KBM-7 (cell line): ENCODE measurements around the gene WEE2.
"Not testable (repeated sequence)": the region's sequence is repeated elsewhere in the genome, so short reads cannot be mapped to it uniquely, and the experiment has no call there.

Experiments
- DNase-seq: peaks from one replicate; pipeline ENCODE4 v3.0.0-alpha.2; 2015
- in situ Hi-C: fragments of 300-500 bp; cut with MboI; formaldehyde crosslinking; loops from 2 replicates; pipeline ENCODE4 v1.14.3; 2020; ENCODE audit warnings: low sequenced_read_pairs, low pct_unique_long_range_greater_than_20kb, mixed read lengths

Gene WEE2

DNA sequence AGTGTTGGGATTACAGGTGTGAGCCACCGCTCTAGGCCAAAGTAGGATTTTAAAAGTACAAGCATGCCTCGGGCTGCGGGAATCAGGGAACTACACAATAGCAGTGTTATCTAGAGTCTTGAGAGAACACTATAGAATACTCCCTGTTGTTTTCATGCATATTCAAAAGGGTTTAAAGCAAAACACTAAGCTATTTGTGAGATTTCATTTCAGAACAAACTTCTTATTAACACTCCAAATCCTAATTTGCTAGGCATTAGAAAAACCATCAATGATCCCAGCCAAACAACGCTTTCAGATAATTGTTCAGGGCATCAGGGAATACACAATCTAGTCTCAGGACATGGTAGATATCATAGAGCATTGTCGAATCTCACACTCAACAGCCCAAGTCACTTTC, 20.1 kb upstream of the WEE2 start:
- in situ Hi-C loops: no loop called here
- no peak for DNase-seq

DNA sequence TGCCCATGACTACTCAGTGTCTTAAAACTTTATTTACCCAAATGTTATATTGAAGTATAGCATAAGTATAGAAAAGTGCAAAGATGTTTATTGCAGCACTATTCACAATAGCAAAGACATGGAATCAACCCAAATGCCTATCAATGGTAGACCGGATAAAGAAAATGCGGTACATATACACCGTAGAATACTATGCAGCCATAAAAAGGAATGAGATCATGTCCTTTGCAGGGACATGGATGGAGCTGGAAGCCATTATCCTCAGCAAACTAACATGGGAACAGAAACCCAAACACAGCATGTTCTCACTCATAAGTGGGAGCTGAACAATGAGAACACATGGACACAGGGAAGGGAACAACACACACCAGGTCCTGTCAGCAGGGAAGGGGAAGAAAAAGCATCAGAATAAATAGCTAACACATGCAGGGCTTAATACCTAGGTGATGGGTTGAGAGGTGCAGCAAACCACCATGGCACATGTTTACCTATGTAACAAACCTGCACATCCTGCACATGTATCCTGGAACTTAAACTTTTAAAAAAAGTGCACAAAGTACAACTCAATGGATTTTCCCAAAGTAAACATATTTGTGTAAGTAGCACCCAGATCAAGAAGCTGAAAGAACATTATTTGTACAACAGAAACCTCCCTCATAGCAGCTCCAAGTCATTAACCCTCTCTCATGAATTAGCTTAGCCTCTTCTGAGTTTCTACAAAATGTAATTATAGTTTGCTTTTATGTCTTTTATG, 18.9 kb upstream of the WEE2 start:
- DNase-seq, in situ Hi-C loops: not testable (repeated sequence)

DNA sequence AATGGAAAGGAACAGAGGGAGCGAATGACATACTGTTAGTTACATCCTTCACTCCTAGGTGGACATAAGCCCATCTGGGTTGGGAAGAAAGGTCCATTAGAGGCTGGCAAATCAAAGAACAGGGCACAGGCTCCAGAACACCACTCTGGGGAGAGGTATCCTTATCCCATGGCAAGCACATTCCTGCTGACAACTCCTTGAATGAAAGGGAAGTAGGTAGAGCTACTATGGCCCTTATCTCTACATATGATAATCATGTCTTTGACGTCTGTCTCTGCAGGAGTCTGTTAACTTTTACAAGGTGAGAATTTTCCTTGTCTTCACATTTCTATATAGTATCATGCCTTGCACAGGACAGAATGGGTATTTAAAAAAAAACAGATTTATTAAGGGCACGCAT, 16.6 kb upstream of the WEE2 start:
- DNase-seq: no peak
- in situ Hi-C loops: no loop called here

DNA sequence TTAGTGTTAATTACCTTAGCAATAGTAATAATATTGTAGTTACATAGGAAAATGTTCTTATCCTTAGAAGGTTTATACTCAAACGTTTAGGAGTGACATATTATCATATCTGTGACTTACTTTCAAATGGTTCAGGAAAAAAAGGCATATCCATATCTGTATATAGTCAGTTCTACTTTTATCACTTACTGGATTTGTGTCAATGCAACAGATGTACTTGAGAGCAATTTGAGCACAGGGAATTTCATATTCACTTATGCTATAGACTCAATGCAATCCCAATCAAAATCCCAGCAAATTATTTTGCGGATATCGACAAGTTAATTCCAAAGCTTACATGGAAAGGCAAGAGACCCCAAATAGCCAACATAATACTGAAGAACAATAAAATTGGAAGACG, 16.2 kb upstream of the WEE2 start:
- in situ Hi-C loops: no loop called here

DNA sequence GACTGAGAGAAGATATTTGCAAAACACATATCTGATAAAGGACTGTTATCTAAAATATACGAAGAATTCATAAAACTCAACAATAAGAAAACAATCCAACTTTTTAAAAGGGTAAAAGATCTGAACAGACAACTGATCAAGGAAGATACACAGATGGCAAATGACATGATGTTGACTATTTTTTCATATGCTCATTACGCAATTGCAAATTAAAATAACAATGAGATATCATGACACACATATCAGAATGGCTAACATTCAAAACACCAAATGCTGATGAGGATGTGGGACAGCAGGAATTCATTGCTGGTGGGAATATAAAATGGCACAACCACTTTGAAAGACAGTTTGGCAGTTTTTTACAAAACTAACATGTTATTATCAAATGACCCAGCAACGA, 15.1 kb upstream of the WEE2 start:
- in situ Hi-C loops: no loop called here
- DNase-seq: no peak

More for the DNA sequence above, 16.2 kb upstream of the WEE2 start:
- DNase-seq: no peak

DNA sequence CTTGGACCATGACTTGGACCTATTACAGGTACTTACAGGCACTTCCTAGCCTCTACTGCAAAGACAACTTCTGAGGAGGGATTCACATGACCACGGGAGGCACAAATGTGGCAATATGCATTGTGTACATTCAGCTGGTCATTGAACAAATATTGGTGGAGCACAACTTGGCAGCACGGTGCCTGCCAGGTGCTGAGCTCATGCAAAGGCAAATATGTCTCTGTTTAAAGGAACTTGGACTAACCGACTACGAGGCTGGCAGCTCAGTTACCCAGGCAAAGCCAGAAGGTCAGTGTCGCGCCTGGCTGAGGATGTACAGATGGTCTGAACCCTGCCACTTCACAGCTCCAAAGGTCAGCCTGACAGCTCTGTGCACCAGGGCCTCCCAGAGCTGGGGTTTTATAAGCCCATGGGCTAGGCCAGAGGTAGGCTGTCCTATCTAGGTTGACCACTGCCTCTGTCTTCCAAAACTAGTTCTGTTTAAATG, 12.3 kb upstream of the WEE2 start:
- DNase-seq: no peak

DNA sequence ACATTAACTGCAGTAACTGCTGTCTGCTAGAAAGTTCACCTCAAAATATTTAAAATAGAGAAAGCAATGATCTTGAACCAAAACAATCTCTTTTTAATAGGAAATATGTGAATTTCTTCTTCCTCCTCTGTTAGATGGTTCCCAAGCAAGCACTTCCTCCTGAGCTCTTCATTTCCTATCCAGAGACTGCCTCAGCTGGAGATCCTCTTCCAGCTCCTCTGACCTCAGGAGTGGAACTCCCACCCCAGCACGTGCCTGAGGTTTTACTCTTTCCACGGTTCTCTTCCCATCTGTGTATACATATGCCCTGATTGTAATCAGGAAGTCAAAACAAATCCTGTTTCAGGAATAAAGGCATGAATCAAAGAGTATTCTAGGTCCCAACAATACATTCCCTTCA, 11.8 kb upstream of the WEE2 start:
- in situ Hi-C loops: no loop called here
- DNase-seq: no peak

More for the DNA sequence above, 12.3 kb upstream of the WEE2 start:
- in situ Hi-C loops: no loop called here

DNA sequence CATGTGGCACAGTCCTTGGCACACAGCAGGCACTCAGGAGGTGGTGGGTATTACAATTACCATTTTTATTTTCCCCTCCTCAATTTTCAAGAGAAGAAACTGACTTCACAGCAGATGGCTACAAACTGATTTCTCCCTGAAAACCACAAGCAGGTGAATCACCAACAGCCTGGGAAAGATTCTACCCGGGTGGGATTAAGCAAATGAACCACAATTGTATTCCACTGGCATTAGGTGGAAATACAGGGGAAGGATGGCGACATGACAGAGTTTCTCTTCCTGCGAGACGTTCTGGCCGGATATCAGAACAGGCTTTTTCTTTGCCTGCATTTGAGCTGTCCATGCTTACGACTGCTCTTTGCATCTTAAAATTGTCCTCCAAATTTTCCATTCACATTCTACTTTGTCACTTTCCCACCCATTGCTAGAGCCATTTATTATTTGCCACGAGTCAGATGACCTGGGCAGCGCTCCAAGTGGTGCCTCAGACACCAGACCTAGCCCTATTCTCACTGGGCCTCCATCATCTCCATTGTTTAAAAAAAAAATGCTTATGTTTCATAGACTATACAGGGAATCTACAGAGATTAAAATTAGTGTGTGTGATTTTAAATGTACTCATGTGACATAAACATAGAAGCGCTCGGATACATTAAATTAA, 10.8 kb upstream of the WEE2 start:
- no peak for DNase-seq
- in situ Hi-C loops: no loop called here

DNA sequence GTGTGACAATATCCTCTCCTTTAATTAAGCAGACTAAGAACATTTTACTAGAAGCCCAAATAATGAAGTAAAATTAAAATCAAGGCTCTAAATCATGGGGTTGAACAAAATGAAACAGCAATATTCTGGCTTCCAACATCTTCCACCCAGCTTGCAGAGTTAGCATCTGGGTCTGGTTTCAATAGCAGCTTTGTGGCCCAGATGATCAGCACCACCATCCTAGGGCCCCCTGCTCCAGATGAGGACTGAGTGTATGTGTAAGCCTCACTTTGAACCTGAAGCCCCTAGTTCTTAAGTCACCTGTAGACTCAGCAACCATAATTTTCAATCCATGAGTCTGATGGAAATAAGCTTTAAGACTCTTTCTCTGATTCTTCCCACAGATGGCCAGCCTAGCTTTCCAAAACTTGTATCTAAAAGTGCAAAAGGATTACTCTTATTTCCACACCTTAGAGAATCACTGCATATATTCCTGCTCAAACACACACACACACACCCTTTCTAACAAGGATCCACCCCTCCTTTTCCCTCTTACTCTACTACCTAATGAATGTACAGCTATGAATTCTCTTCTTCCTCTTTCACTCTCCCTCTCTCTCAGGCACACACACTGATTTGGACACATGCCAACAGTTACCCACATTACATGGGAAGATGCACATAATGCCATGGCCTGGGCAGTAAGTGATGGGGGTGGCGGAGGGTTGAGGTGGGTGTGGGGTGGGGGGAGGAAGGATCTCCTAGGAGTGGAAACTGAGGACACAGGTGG, 9.7 kb upstream of the WEE2 start:
- in situ Hi-C loops: no loop called here
- peak; percentile 65 for DNase-seq

DNA sequence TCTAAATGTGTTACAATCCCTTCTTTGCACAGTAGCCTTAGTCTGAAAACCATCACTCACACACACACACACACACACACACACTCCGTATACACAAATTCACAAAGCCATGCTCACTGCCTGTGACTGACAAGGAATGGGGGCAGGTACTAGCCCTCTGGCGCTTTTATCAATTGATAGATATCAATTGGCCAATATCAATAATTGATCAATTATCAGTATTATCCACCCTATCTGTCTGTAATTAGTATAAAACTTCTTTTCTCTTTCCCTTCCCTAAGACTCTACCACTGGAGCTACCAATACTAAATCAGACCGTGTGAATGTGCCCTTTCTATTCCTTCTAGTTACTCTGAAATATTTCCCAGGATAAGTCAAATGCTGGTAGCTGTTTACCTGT, 8.3 kb upstream of the WEE2 start:
- in situ Hi-C loops: no loop called here
- DNase-seq: no peak

DNA sequence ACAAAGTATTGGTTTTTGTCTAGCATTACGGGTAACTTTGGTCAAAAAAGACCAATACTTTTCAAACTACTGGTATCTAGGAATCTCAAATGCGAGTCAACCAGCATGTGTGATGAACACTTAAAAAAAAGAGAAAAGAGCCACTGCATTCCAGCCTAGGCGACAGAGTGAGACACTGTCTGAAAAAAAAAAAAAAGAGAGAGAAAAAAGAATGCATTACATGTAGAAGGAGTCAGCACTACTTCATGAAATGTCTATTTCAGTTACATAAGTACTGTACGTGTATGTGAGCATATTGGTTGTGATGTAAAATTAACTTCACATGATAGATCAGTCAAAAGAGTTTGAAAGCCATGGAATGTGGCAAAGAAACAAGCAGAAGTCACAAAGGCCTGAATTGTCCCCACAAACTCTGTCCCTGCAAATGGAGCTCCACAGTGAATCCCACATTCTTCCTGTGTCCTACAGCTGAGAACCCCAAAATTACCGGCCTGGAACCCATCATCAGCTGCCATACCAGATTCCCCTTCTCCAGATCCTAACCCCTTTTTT, 7.8 kb upstream of the WEE2 start:
- in situ Hi-C loops: no loop called here
- DNase-seq: no peak

DNA sequence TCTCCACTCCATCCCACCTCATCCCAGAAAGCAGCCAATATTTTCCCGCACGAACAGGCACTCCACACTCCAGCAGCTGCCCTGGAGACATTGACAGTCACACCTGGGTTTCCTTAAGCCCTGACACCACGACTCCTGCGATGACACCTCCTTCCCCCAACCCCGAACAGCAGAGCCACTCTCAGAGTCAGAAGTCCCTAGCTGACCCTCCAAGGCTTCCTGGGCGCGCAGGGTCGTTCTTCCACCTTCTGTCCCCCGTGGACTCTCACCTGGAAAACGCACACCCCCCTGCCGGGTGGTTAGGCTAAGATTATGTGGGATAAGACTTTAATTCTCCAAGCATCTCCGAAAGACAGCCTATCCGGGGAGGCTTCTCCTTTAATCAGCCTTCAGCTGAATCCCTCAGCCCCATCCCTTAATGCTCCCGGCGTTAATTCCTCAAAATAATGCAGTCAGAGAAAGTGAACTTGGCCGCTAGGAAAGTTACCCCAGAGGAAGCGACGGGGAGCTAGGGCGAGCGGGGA, 7.2 kb upstream of the WEE2 start:
- no peak for DNase-seq
- in situ Hi-C loops: no loop called here

DNA sequence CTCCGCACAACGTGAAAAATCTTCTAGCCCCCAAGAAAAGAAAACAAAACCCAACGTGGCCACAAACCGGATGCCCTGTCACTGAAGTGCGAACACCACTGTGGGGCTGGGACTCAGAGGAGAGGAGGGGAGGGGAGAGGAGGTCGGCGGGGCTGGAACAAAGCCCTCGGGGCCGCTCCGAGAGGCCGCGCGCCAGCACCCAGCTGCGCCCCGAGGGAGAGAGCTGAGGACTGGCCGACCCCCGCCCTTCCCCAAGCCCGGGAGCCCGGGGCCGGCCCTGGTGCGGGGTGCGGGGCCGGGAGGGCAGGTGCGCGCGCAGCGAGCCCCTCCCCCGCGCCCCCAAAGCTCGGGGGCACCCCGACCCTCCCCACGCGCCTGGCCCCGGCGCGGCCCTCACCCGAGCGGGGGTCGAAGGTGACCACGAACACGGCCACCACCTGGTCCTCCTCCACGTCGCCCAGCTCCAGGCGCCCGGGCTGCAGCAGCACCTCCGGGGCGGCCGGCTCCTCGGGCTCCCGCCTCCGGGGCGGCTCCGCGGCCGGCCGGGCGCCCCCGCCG, 6.6 kb upstream of the WEE2 start:
- peak; percentile 48 for DNase-seq

DNA sequence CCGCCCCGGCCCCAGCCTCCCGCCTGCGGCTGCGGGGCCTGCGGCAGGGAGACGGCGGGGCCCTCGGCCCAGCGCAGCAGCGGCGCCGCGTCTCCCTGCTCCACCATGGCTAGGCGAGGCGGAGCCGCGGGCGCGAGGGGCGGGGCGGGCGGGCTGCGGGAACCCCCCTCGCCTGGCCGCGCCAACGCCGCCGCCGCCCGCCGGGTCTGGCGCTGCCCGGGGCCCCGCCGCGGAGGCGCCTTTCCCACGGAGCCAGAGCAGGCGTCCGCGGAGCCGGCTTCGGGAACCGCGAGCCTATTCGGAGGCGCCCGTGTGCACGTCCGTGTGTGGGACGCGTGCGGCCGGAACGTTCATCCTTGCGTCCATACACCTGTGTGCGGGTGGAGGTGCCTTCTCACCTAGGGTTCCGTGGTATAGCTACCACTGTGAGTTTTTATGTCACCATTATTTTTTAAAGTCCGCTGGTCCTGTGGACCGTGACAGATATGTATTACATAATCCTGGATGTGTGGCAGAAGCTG, 6.0 kb upstream of the WEE2 start, which contains the start of gene DENND11:
TSS of gene DENND11 (minus strand) at position 120 of the 521 bp plus-strand sequence. CDS start at position 107, 13 bp downstream.
- DNase-seq: peak; percentile 42
- in situ Hi-C loops: no loop called here

More for the DNA sequence above, 6.6 kb upstream of the WEE2 start:
- in situ Hi-C loops: no loop called here

DNA sequence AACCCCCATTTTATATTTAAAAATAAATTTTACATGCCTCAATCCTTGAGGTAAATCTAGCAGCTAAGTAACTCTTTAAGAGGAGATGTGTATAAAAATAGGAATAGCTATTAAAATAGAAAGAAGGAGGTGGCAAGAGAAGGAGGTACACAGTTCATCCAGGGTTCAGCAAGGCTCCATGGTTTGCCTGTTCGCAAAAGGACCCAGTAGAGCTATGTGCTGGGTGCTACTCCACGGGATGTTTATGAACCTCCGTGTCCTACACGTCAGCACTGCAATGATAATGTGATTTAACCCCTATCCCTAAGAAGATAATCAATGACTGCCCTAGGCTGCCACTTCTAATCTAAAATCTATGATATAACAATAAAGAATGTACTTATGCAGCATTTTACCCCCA, 5.3 kb upstream of the WEE2 start:
- in situ Hi-C loops: no loop called here
- DNase-seq: no peak

DNA sequence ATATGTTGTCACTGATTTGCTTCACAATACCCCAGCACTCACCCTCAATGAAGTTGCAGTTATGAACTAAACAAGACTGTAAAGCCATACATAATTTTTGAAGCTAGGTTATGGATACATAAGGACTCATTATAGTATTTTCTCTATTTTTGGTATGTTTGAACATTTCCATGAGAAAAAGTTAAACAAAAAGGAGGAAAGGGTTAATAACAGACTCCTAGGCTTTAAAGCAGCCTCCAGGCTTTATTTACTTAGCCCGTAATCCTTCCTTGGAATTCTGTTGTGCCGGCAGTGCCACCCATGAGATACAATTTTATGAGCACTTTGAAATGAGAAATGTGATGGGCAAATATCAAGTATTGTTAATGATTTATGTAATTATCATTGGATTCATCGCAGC, 4.0 kb upstream of the WEE2 start:
- DNase-seq: no peak
- in situ Hi-C loops: no loop called here

DNA sequence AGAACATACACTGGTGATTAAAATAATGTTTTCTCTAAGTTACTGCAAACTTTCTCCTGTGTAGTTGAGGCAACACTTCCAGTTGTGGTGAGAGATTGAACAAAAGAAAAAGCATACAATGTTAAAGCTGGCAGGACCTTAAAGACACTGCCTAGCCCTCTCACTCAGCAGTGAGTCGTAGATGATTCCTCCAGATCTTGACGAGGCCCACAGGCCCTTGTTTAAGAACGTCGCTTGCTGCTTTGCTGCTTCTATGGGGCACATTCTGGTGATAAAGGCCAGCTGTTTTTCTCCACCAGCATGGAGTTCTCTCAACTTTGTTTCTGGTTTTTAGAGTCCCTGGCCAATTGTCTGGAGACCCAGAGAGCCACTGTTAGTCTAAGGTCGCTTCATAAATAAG, 3.4 kb upstream of the WEE2 start:
- no peak for DNase-seq
- in situ Hi-C loops: no loop called here

DNA sequence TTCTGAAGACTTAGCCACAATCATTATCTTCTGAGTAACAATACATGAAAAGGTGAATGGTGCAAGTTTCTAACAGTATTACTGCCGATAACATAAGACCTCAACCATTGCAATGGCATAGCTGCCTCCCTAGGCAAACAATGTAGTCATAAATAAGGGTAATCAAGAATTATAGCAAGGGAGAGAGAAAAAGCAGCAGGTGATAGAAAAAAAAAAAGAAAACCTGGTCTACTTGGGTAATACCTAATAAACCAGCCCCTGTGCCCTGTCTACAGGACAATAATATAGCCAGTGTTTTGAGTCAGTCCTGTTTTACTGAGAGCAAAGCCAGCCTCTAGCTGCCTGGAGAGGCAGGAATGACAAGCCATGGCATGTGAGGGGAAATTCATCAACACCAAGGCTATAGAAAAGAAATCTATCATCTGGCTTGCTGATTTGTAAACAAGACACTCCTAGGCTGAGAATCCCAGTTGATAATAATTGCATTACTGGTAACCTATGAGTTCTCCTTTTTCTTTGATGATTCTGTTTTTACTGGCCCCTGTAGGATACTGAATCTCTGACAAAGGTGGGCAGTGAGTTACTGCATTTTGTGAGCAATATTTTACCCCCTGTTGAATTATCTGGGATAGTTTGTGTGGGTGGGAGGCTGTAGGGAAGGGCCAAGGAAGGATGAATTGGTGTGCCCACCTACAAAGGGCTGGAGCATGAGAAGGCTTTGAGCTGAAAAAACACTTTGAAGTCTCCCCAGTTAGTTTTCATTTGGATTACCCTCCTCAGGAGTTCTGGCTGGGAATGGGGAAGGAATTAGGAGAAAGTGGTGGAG, 1.7 kb upstream of the WEE2 start:
- no peak for DNase-seq
- in situ Hi-C loops: no loop called here
